Left lung (tissue), 10 donors: ENCODE results near the gene SLC35A3. TPM values are rescaled to one million over a fixed set of nuclear protein-coding genes. Genes with fewer than 3 reads are reported as not detected.

Experiments
- ATAC-seq: fragments of 200-7000 bp; cut with Tn5 transposase; one replicate; pipeline ENCODE4 v1.9.1; 2020; ENCODE audit warnings: moderate library complexity
- DNase-seq, 4 donors: peaks; one replicate each; pipeline ENCODE4 v3.0.0-alpha.2; 2013 to 2020
- H3K27ac ChIP-seq, 2 donors: fragments of 200-600 bp; sonication (generic) in 1 of 2; one replicate each; pipeline versions ENCODE4 v1.5.0 to v1.8.0; 2020 to 2021
- H3K27me3 ChIP-seq, 2 donors: fragments of 200-600 bp; sonication (generic) in 1 of 2; one replicate each; pipeline versions ENCODE4 v1.5.0 to v1.8.0; 2020 to 2021
- H3K36me3 ChIP-seq, 2 donors: fragments of 200-600 bp; sonication (generic) in 1 of 2; one replicate each; pipeline versions ENCODE4 v1.5.0 to v1.8.0; 2020 to 2021
- H3K4me1 ChIP-seq, 2 donors: fragments of 200-600 bp; one replicate each; pipeline ENCODE4 v1.8.0; 2021
- H3K4me3 ChIP-seq, 2 donors: fragments of 200-600 bp; sonication (generic) in 1 of 2; one replicate each; pipeline versions ENCODE4 v1.5.0 to v1.8.0; 2020 to 2021; ENCODE audit warnings: mild to moderate bottlenecking in 1 of 2
- H3K9me3 ChIP-seq, 2 donors: fragments of 200-600 bp; sonication (generic) in 1 of 2; one replicate each; pipeline versions ENCODE4 v1.5.0 to v1.8.0; 2020 to 2021
- CTCF ChIP-seq, 2 donors: fragments of 200-600 bp; sonication (generic) in 1 of 2; IDR thresholded peaks; one replicate each; pipeline versions ENCODE4 v1.5.0 to v1.8.0; 2021; ENCODE audit warnings: antibody characterized with exemption in 2 of 2
- intact Hi-C, 2 donors: fragments of 100-400 bp; cut with DNase I; formaldehyde crosslinking; loops; one replicate each; pipeline versions ENCODE4 v1.11.2 to v1.14.2; 2022
- polyA plus RNA-seq, 6 donors: library from polyadenylated mRNA; unstranded; fragments of 120-200 nt; gene quantifications; one replicate each; pipeline ENCODE4 v1.2.1, GENCODE V29; 2013; ENCODE audit not compliant: insufficient read length in 6 of 6
- total RNA-seq, 2 donors: library from RNA; stranded (reverse); fragmentation: NEBNext Ultra II Directional; extraction: Animal tissue kit (Norgen Biotek cat#: 25700); gene quantifications; one replicate each; pipeline ENCODE4 v1.2.1, GENCODE V29; 2021
- donor health status: DM: no; HTN: yes; CAD: no.
- donor health status: DM: no; HTN: no; CAD: no.

Gene SLC35A3
- total and polyA plus RNA-seq, 8 donors, result 26.4 to 43.1 (median 31.4) TPM

- H3K36me3 ChIP-seq, result no peaks in the 10 kb centered on the region
- no peaks in the 10 kb centered on the region for H3K4me1 ChIP-seq
- H3K9me3 ChIP-seq, result no peaks in the 10 kb centered on the region
- no peaks in the 10 kb centered on the region for H3K27me3 ChIP-seq
- TF ChIP-seq CTCF (IDR thresholded peaks at IDR 0.05), result no peak
- intact Hi-C loops, result no loop called here
- DNase-seq (no peak), ATAC-seq (no peak)
- no peak overlapping the region for H3K27ac ChIP-seq
- no peak overlapping the region for H3K4me3 ChIP-seq
Observed at GRCh38 chr1:100027212-100027611, 57.4 kb downstream of the SLC35A3 start.

GRCh38 chr1:100028765-100029164 lies 59.0 kb downstream of the SLC35A3 start:
- Histone ChIP-seq H3K4me3 (no peak overlapping the region), H3K9me3 (no peaks in the 10 kb centered on the region), H3K36me3 (no peaks in the 10 kb centered on the region), H3K27me3 (no peaks in the 10 kb centered on the region), H3K4me1 (no peaks in the 10 kb centered on the region), H3K27ac (no peak overlapping the region)
- TF ChIP-seq CTCF (IDR thresholded peaks at IDR 0.05), result no peak
- intact Hi-C loops, result no loop called here
- no peak for DNase-seq
- ATAC-seq, result no peak

GRCh38 chr1:100034470-100034869 lies 64.7 kb downstream of the SLC35A3 start:
- ATAC-seq (no peak), DNase-seq (no peak)
- intact Hi-C loops, result no loop called here
- H3K4me3 ChIP-seq, result no peak overlapping the region
- H3K4me1 ChIP-seq, result peaks cover 0 to 21% of the 10 kb centered on the region in 2 donors
- no peaks in the 10 kb centered on the region for H3K36me3 ChIP-seq
- no peaks in the 10 kb centered on the region for H3K9me3 ChIP-seq
- TF ChIP-seq CTCF (IDR thresholded peaks at IDR 0.05), result no peak
- H3K27me3 ChIP-seq, result no peaks in the 10 kb centered on the region
- no peak overlapping the region for H3K27ac ChIP-seq

- DNase-seq (no peak), ATAC-seq (no peak)
- Histone ChIP-seq H3K27me3 (no peaks in the 10 kb centered on the region), H3K27ac (no peak overlapping the region), H3K9me3 (no peaks in the 10 kb centered on the region), H3K4me3 (no peak overlapping the region), H3K4me1 (peaks cover 0 to 29% of the 10 kb centered on the region in 2 donors), H3K36me3 (no peaks in the 10 kb centered on the region)
- TF ChIP-seq CTCF (IDR thresholded peaks at IDR 0.05), result no peak
- intact Hi-C loops, result no loop called here
Observed at GRCh38 chr1:100035214-100035613, 65.4 kb downstream of the SLC35A3 start.

- intact Hi-C loops, result no loop called here
- TF ChIP-seq CTCF (IDR thresholded peaks at IDR 0.05), result no peak
- Histone ChIP-seq H3K36me3 (no peaks in the 10 kb centered on the region), H3K4me3 (peak overlapping the region; percentile 76 to 80), H3K9me3 (no peaks in the 10 kb centered on the region), H3K4me1 (peaks cover 0 to 46% of the 10 kb centered on the region in 2 donors), H3K27me3 (no peaks in the 10 kb centered on the region), H3K27ac (peak overlapping the region; percentile 98)
- ATAC-seq, result peak; percentile 7
- DNase-seq, result peak in 2 of 4 donors; percentile 16 to 24
Observed at GRCh38 chr1:100036718-100037655, 67.2 kb downstream of the SLC35A3 start.
